Measurements from ENCODE around the gene RAD51. TPM values are rescaled to one million over a fixed set of nuclear protein-coding genes. Genes with fewer than 3 reads are reported as not detected.

Gene RAD51
- total and polyA plus RNA-seq, 2 of the 8 experiments (the other 6 are each of a cell fraction or from before 2014, with no cell fraction given): 32.2 to 42.4 TPM

DNA sequence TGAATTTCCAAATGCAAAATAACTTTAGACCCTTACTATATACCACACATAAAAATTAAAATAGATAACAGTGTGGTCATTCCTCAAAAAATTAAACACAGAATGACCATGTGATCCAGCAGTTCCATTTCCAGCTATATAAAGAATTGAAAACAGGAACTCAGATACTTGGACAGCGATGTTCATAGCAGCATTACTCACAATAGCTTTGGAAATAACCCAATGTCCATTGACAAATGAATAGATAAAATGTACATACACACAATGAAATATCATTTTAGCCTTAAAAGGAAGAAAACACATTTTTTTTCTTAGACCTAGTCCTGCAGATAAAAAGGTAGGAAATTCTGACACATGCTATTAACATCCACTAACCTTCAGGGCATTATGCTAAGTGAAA lies 26.7 kb downstream of the RAD51 start:
- H2BK12ac ChIP-seq (ENCODE audit: low read depth, low read length): no peak overlapping the region
- H4K5ac ChIP-seq (ENCODE audit: insufficient read length, low read depth, low read length): no peak overlapping the region
- FAIRE-seq (no peak), DNase-seq (ENCODE audit: low read depth in 1 of 2, low spot score in 2 of 2) (no peak)
- H4K8ac ChIP-seq (ENCODE audit: extremely low read depth, insufficient read depth, low read length): no peak overlapping the region
- H2BK5ac ChIP-seq (ENCODE audit: low read depth, low read length): no peak overlapping the region
- POLR2A ChIA-PET (ENCODE audit: partially characterized antibody): interaction anchor here (0.6 kb wide), 1 partner anchor 139 kb away, joined by 3 read pairs; no protein-coding TSS in a partner anchor
- H4K91ac ChIP-seq (replicated peaks; ENCODE audit: insufficient read length, low read length): no peak overlapping the region
- H3K56ac ChIP-seq (replicated peaks; ENCODE audit: insufficient read length, low read depth, low read length): no peak overlapping the region
- no peak overlapping the region for H3K23ac ChIP-seq (ENCODE audit: insufficient read length)
- no peak overlapping the region for H3K9ac ChIP-seq (replicated peaks in 1 of 4; ENCODE audit: extremely low read depth in 1 of 4, low read depth in 3 of 4, low read length in 3 of 4)
- H2AFZ ChIP-seq (ENCODE audit: low read length): no peak overlapping the region
- WGBS, 2 experiments (ENCODE audit: extremely low coverage in 1 of 2, insufficient coverage in 1 of 2, insufficient read length in 1 of 2, insufficient replicate concordance in 2 of 2, low coverage in 1 of 2, low lambda C conversion rate in 2 of 2, missing lambda C conversion rate in 1 of 2): 100% methylated on average over 1 of the region's 1 CpG; no CpG with 5 or more reads in 1 of the 2 experiments
- no peak overlapping the region for H2BK15ac ChIP-seq (ENCODE audit: low read length)
- peaks cover 3 to 36% (median 10%) of the 10 kb centered on the region in 4 experiments; a peak in 7 of 8 replicates for H3K36me3 ChIP-seq (ENCODE audit: control insufficient read depth in 2 of 4, insufficient read depth in 4 of 4, low read length in 3 of 4)
- H4K20me1 ChIP-seq (replicated peaks in 1 of 2; ENCODE audit: control insufficient read depth in 1 of 2, insufficient read depth in 2 of 2, low read length in 2 of 2): no peaks in the 10 kb centered on the region
- no peak overlapping the region for H2BK20ac ChIP-seq (ENCODE audit: low read length)
- H3K18ac ChIP-seq (ENCODE audit: extremely low read depth, low read length): no peak overlapping the region
- CTCF ChIA-PET (ENCODE audit: partially characterized antibody): interaction anchor here (1.1 to 1.2 kb wide), 2 partner anchors 45 to 171 kb away, joined by 3 read pairs; no protein-coding TSS in a partner anchor
- no peaks in the 10 kb centered on the region for H3K4me1 ChIP-seq (replicated peaks in 1 of 4; ENCODE audit: control insufficient read depth in 3 of 4, insufficient read depth in 4 of 4, low read length in 3 of 4)
- H3K79me1 ChIP-seq (ENCODE audit: low read depth, low read length): no peaks in the 10 kb centered on the region
- TF ChIP-seq SIN3A (conservative IDR thresholded peaks at IDR 0.05 in 1 of 2, IDR thresholded peaks at IDR 0.05 in 1 of 2; ENCODE audit: low read depth in 1 of 2, low read length in 2 of 2): no peak
- TF ChIP-seq NANOG (IDR thresholded peaks at IDR 0.05; ENCODE audit: insufficient read depth, low read depth, low read length, poor library complexity, severe bottlenecking): no peak
- TF ChIP-seq HDAC2 (IDR thresholded peaks at IDR 0.05; ENCODE audit: borderline replicate concordance in 1 of 2, low read depth in 2 of 2, low read length in 2 of 2): no peak
- TF ChIP-seq EZH2 (IDR thresholded peaks at IDR 0.05; ENCODE audit: low read depth, low read length, severe bottlenecking): no peak
- TF ChIP-seq SIX5 (IDR thresholded peaks at IDR 0.05; ENCODE audit: low read depth, low read length): no peak
- TF ChIP-seq HDAC6 (IDR thresholded peaks at IDR 0.05; ENCODE audit: low read depth, low read length): no peak
- no peak for TF ChIP-seq SP1 (IDR thresholded peaks at IDR 0.05; ENCODE audit: low read depth, low read length)
- no peak for TF ChIP-seq EP300 (IDR thresholded peaks at IDR 0.05; ENCODE audit: borderline replicate concordance in 1 of 2, low read depth in 2 of 2, low read length in 2 of 2)
- TF ChIP-seq CHD1 (IDR thresholded peaks at IDR 0.05; ENCODE audit: low read depth, low read length): no peak
- TF ChIP-seq BCL11A (IDR thresholded peaks at IDR 0.05; ENCODE audit: low read depth in 2 of 2, low read length in 2 of 2): no peak
- no peak for TF ChIP-seq ASH2L (IDR thresholded peaks at IDR 0.05; ENCODE audit: low read length)
- TF ChIP-seq SAP30 (IDR thresholded peaks at IDR 0.05; ENCODE audit: insufficient read depth, insufficient replicate concordance, low read length): no peak
- no peak for TF ChIP-seq PHF8 (conservative IDR thresholded peaks at IDR 0.05; ENCODE audit: low read depth, low read length)
- no peak overlapping the region for H3K27ac ChIP-seq (ENCODE audit: low read depth, low read length)
- no peaks in the 10 kb centered on the region for H3K9me3 ChIP-seq (ENCODE audit: insufficient read depth in 2 of 2, low read depth in 1 of 2, low read length in 1 of 2)
- H3K79me2 ChIP-seq (ENCODE audit: control insufficient read depth in 1 of 2, insufficient read depth in 2 of 2, low read length in 2 of 2): no peaks in the 10 kb centered on the region
- no peaks in the 10 kb centered on the region for H3K27me3 ChIP-seq (replicated peaks in 1 of 4; ENCODE audit: control insufficient read depth in 3 of 4, extremely low read depth in 1 of 4, insufficient read depth in 3 of 4, low read length in 3 of 4)
- no peak overlapping the region for H3K14ac ChIP-seq (ENCODE audit: insufficient read length)
- H3K4me3 ChIP-seq (ENCODE audit: extremely low read depth in 1 of 4, insufficient read depth in 2 of 4, low read depth in 3 of 4, low read length in 4 of 4): no peak overlapping the region
- H2BK120ac ChIP-seq (replicated peaks; ENCODE audit: low read depth, low read length): no peak overlapping the region
- H3K23me2 ChIP-seq (ENCODE audit: low read depth, low read length): no peaks in the 10 kb centered on the region
- no peak overlapping the region for H3K4me2 ChIP-seq (ENCODE audit: insufficient read depth in 1 of 2, low read depth in 2 of 2, low read length in 2 of 2)
- no peak overlapping the region for H2AK5ac ChIP-seq (ENCODE audit: low read depth, low read length)
- no peak overlapping the region for H3K4ac ChIP-seq (replicated peaks; ENCODE audit: insufficient read length, low read depth, low read length)
